ENCODE results near the gene CNTN1. TPM values are rescaled to one million over a fixed set of nuclear protein-coding genes. Genes with fewer than 3 reads are reported as not detected.

The CNTN1 gene
- total and polyA plus RNA-seq, 2 of the 4 experiments (the other 2 are of a cell fraction), result 0.10 to 0.18 TPM

DNA sequence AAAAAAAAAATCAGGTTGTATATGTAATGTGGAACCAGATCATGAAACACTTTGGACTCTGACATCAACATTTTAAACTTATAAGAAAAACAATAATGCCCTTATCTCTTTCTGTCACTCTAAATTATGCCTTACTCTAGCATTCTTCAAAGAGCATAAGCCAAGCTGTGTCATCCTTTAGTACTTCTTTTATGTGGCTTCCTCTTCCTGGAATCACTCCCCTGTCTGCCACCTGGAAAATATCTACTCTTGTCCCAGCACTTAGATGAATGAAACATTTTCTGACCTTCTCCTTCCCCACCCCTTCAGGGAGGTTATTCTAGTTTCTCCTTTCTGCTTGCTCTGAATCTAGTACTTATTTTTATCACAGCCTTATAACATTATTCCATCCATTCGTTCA lies 101.2 kb downstream of the CNTN1 start:
- no peak overlapping the region for H4K91ac ChIP-seq (ENCODE audit: insufficient read depth, low read depth, low read length)
- ChIA-PET POLR2A (ENCODE audit: unreplicated experiment) (no interaction called here), CTCF (no interaction called here)
- no peak overlapping the region for H4K8ac ChIP-seq (ENCODE audit: low read depth in 2 of 2, low read length in 2 of 2)
- H2BK15ac ChIP-seq (ENCODE audit: low read depth, low read length), result no peak overlapping the region
- H2AK5ac ChIP-seq (ENCODE audit: low read depth, low read length), result no peak overlapping the region
- in situ Hi-C loops (cut with MboI; ENCODE audit: low sequenced_read_pairs) (no loop called here), dilution Hi-C loops (cut with HindIII; ENCODE audit: low sequenced_read_pairs, unreplicated experiment) (no loop called here), intact Hi-C loops (cut with micrococcal nuclease) (no loop called here)
- no peak overlapping the region for H3K27ac ChIP-seq (ENCODE audit: insufficient read depth, low read length)
- H3K4me2 ChIP-seq (ENCODE audit: low read depth, low read length), result no peak overlapping the region
- no peaks in the 10 kb centered on the region for H3K27me3 ChIP-seq (ENCODE audit: control insufficient read depth, insufficient read depth, low read length)
- H3K14ac ChIP-seq (replicated peaks; ENCODE audit: low read depth, low read length), result no peak overlapping the region
- H3K9ac ChIP-seq (ENCODE audit: low read depth, low read length), result no peak overlapping the region
- TF ChIP-seq MAFK (IDR thresholded peaks at IDR 0.05; ENCODE audit: low read depth, low read length) (no peak), CTCF (conservative IDR thresholded peaks at IDR 0.05; ENCODE audit: low read depth, low read length) (no peak)
- DNase-seq (no peak), ATAC-seq (ENCODE audit: low read depth) (no peak)
- H4K5ac ChIP-seq (ENCODE audit: low read depth, low read length), result no peak overlapping the region
- H2AFZ ChIP-seq (replicated peaks; ENCODE audit: low read length, poor library complexity), result no peak overlapping the region
- H3K4me3 ChIP-seq (ENCODE audit: insufficient read depth, low read depth, low read length), result no peak overlapping the region
- H2BK120ac ChIP-seq (ENCODE audit: low read depth, low read length), result no peak overlapping the region
- H3K79me1 ChIP-seq (ENCODE audit: low read depth in 1 of 2, low read length in 2 of 2), result no peaks in the 10 kb centered on the region
- no peak overlapping the region for H2BK5ac ChIP-seq (ENCODE audit: low read depth, low read length, poor library complexity, severe bottlenecking)
- no peak overlapping the region for H3K4ac ChIP-seq (ENCODE audit: low read depth, low read length)
- no peaks in the 10 kb centered on the region for H3K36me3 ChIP-seq (ENCODE audit: control insufficient read depth, insufficient read depth, low read length)
- no TSS peak for BruUV-seq (replicated peaks)
- no peaks in the 10 kb centered on the region for H3K4me1 ChIP-seq (ENCODE audit: control insufficient read depth, insufficient read depth, low read length)
- no peak overlapping the region for H3K23ac ChIP-seq (ENCODE audit: low read depth, low read length)
- no peaks in the 10 kb centered on the region for H4K20me1 ChIP-seq (ENCODE audit: insufficient read depth, low read length)
- H3K18ac ChIP-seq (ENCODE audit: low read depth, low read length), result no peak overlapping the region
- 100% methylated on average over 1 of the region's 1 CpG; no CpG with 5 or more reads in 1 of the 2 experiments for WGBS, 2 experiments (ENCODE audit: extremely low coverage in 2 of 2, insufficient read length in 1 of 2)
- H2BK20ac ChIP-seq (ENCODE audit: low read depth, low read length), result no peak overlapping the region
- no peaks in the 10 kb centered on the region for H3K9me1 ChIP-seq (ENCODE audit: insufficient read depth, low read length)
- H3K9me3 ChIP-seq (ENCODE audit: control insufficient read depth, insufficient read depth, low read length), result no peaks in the 10 kb centered on the region
- no peak overlapping the region for H2AK9ac ChIP-seq (replicated peaks; ENCODE audit: low read depth, low read length, poor library complexity)
- H3K56ac ChIP-seq (ENCODE audit: extremely low read depth, insufficient read depth, low read length), result no peak overlapping the region

Measured in IMR-90 (cell line).